GM12878 (cell line): Measurements from ENCODE around the gene ABCA3. TPM values are rescaled to one million over a fixed set of nuclear protein-coding genes. Genes with fewer than 3 reads are reported as not detected.

Experiments used
- ATAC-seq: fragments of 200-7000 bp; cut with Tn5 transposase; 3 replicates; pipeline ENCODE4 v1.9.1; 2020; ENCODE audit warnings: mild to moderate bottlenecking, moderate library complexity
- BruUV-seq: library from RNA; stranded (reverse); fragments of 400-500 nt; replicated peaks from 2 replicates; lab custom pipeline; 2021; lab: Mats Ljungman, UMichigan
- CTCF ChIA-PET: fragments of 300-600 bp; sonication (Branson Sonifier 250); formaldehyde crosslinking; extraction: SDS; loops from one replicate; lab custom pipeline; 2021; ENCODE audit warnings: inconsistent platforms; lab: Yijun Ruan, JAX
- POLR2A ChIA-PET: fragments of 350-600 bp; formaldehyde crosslinking; extraction: SDS; loops from one replicate; lab custom pipeline; 2021; ENCODE audit warnings: inconsistent platforms; lab: Charles Lee
- RAD21 ChIA-PET: fragments of 300-600 bp; sonication (Branson Sonifier 250); formaldehyde crosslinking; loops from one replicate; lab custom pipeline; 2023; ENCODE audit warnings: antibody characterized with exemption; ENCODE audit not compliant: unreplicated experiment; lab: Charles Lee
- SMC1A ChIA-PET: fragments of 300-600 bp; sonication (Branson Sonifier 250); formaldehyde crosslinking; loops from one replicate; lab custom pipeline; 2023; ENCODE audit not compliant: unreplicated experiment, uncharacterized antibody; lab: Charles Lee
- DNase-seq: peaks from one replicate; pipeline ENCODE4 v3.0.0-alpha.2; 2011; ENCODE audit warnings: low read depth, low spot score
- FAIRE-seq: peaks from 3 replicates; lab custom pipeline; 2011; peaks lifted over from hg19 to GRCh38; lab: Jason Lieb, UNC
- H2AFZ ChIP-seq: 2 replicates; pipeline ENCODE4 v1.6.0; 2011; ENCODE audit warnings: low read depth, low read length, control low read depth; ENCODE audit not compliant: control insufficient read depth
- H3K27ac ChIP-seq: 2 replicates; pipeline ENCODE4 v1.5.1; 2011; ENCODE audit warnings: control low read depth; ENCODE audit not compliant: control insufficient read depth, insufficient read depth
- H3K27me3 ChIP-seq, 2 experiments: replicated peaks in 1 of 2; 2 replicates each; pipeline versions ENCODE4 v1.6.0 to v1.6.1; 2011; ENCODE audit warnings: low read length in 1 of 2; ENCODE audit not compliant: control insufficient read depth in 2 of 2, insufficient read depth in 2 of 2
- H3K36me3 ChIP-seq, 2 experiments: 2 replicates each; pipeline ENCODE4 v1.5.1; 2011; ENCODE audit warnings: low read length in 1 of 2; ENCODE audit not compliant: control insufficient read depth in 2 of 2, insufficient read depth in 2 of 2
- H3K4me1 ChIP-seq: 2 replicates; pipeline ENCODE4 v1.6.1; 2011; ENCODE audit warnings: mild to moderate bottlenecking, low read length, moderate library complexity, mixed read lengths; ENCODE audit not compliant: control insufficient read depth, insufficient read depth
- H3K4me2 ChIP-seq: 2 replicates; pipeline ENCODE4 v1.6.0; 2011; ENCODE audit warnings: control low read depth; ENCODE audit not compliant: control insufficient read depth, insufficient read depth
- H3K4me3 ChIP-seq: fragments of 200-600 bp; sonication (generic); 2 replicates; pipeline ENCODE4 v1.5.1; 2016
- H3K79me2 ChIP-seq: 2 replicates; pipeline ENCODE4 v1.6.0; 2011; ENCODE audit warnings: low read length; ENCODE audit not compliant: control insufficient read depth, insufficient read depth
- H3K9ac ChIP-seq: 2 replicates; pipeline ENCODE4 v1.8.0; 2011; ENCODE audit warnings: low read length, control low read depth, mixed read lengths; ENCODE audit not compliant: control insufficient read depth, insufficient read depth
- H3K9me3 ChIP-seq: replicated peaks from 3 replicates; pipeline ENCODE4 v1.5.1; 2011; ENCODE audit warnings: mild to moderate bottlenecking, low read length; ENCODE audit not compliant: control insufficient read depth, insufficient read depth
- H4K20me1 ChIP-seq: 2 replicates; pipeline ENCODE4 v1.6.0; 2011; ENCODE audit not compliant: control insufficient read depth, insufficient read depth
- BCL11A ChIP-seq: IDR thresholded peaks from 2 replicates; pipeline ENCODE4 v1.6.1; 2011; ENCODE audit warnings: low read depth, low read length
- CBX5 ChIP-seq: sonication (generic); IDR thresholded peaks from 2 replicates; pipeline ENCODE4 v1.6.1; 2016; ENCODE audit warnings: low read depth, moderate library complexity, mild to moderate bottlenecking, inconsistent platforms
- EP300 ChIP-seq, 2 experiments: fragments of 150-350 bp in 1 of 2; IDR thresholded peaks; 2 replicates each; pipeline ENCODE4 v1.6.1; 2011 to 2012; ENCODE audit warnings: low read depth in 2 of 2, low read length in 2 of 2, borderline replicate concordance in 1 of 2, improper control_type of control experiment in 1 of 2, inconsistent platforms in 1 of 2; ENCODE audit not compliant: control insufficient read depth in 1 of 2
- ETV6 ChIP-seq, 2 experiments: fragments of 450-650 bp in 1 of 2; IDR thresholded peaks in 1 of 2; conservative IDR thresholded peaks in 1 of 2; 2 replicates each; pipeline ENCODE4 v1.6.1; 2014; ENCODE audit warnings: antibody characterized with exemption in 1 of 2, borderline replicate concordance in 1 of 2, low read depth in 1 of 2, mild to moderate bottlenecking in 1 of 2, moderate library complexity in 1 of 2
- HDGF ChIP-seq: fragments of 450-650 bp; IDR thresholded peaks from 2 replicates; pipeline ENCODE4 v1.6.1; 2016; ENCODE audit warnings: antibody characterized with exemption
- MYC ChIP-seq: IDR thresholded peaks from 2 replicates; pipeline ENCODE4 v1.6.1; 2011; ENCODE audit warnings: mild to moderate bottlenecking, low read length, moderate library complexity, inconsistent platforms; ENCODE audit not compliant: insufficient read depth, insufficient replicate concordance, insufficient read length, severe bottlenecking
- RUNX3 ChIP-seq: IDR thresholded peaks from 2 replicates; pipeline ENCODE4 v1.6.1; 2012; ENCODE audit warnings: low read length, inconsistent platforms
- SKIL ChIP-seq: fragments of 450-650 bp; IDR thresholded peaks from 2 replicates; pipeline ENCODE4 v1.6.1; 2017; ENCODE audit warnings: mild to moderate bottlenecking, low read depth, inconsistent platforms; ENCODE audit not compliant: poor library complexity, severe bottlenecking
- ZBED1 ChIP-seq: IDR thresholded peaks from 2 replicates; pipeline ENCODE4 v1.6.1; 2016; ENCODE audit warnings: borderline replicate concordance
- ZNF687 ChIP-seq: fragments of 450-650 bp; IDR thresholded peaks from 2 replicates; pipeline ENCODE4 v1.6.1; 2017; ENCODE audit warnings: mild to moderate bottlenecking, moderate library complexity
- WGBS: methylation state at CpG from one replicate; pipeline ENCODE4 v1.1.6; 2016; ENCODE audit warnings: low lambda C conversion rate; ENCODE audit not compliant: insufficient replicate concordance, insufficient coverage; ENCODE audit errors: missing lambda C conversion rate; 5-methylcytosine and 5-hydroxymethylcytosine counted together
- in situ Hi-C: fragments of 300-500 bp; cut with MboI; formaldehyde crosslinking; loops from 9 replicates; pipeline ENCODE4 v1.14.3; 2018; ENCODE audit warnings: mixed read lengths
- intact Hi-C: fragments of 100-400 bp; cut with micrococcal nuclease; formaldehyde crosslinking; loops from one replicate; pipeline ENCODE4 v1.14.2; 2022; ENCODE audit not compliant: unreplicated experiment
- polyA plus RNA-seq, 11 experiments: library from polyadenylated mRNA; depleted of rRNA in 4 of 11; unstranded in 6 of 11; stranded (reverse) in 5 of 11; fragments of >200 nt; fragmentation: Nextera tagmentation in 4 of 11; fragmentation: Illumina TruSeq in 1 of 11; extraction: Ambion mirVana in 4 of 11; extraction: Trizol in 1 of 11; gene quantifications; 1 replicate in 1 of 11; 2 replicates in 10 of 11; pipeline versions ENCODE4 v1.2.1 to v1.2.3, GENCODE V29; 2011 to 2016; ENCODE audit warnings: inconsistent platforms in 2 of 11, missing spikeins in 2 of 11, low read depth in 1 of 11
- total RNA-seq, 4 experiments: library from RNA; depleted of rRNA in 3 of 4; stranded (reverse); fragments of >200 nt in 3 of 4; fragmentation: Illumina TruSeq in 1 of 4; extraction: Trizol in 1 of 4; gene quantifications; 2 replicates each; pipeline versions ENCODE4 v1.2.1 to v1.2.3, GENCODE V29; 2013 to 2021
- TF ChIP-seq, protein P1 (sequence below): fragments of 450-650 bp; IDR thresholded peaks from 2 replicates; pipeline ENCODE4 v1.6.1; 2017; ENCODE audit warnings: borderline replicate concordance

ABCA3 gene
- total and polyA plus RNA-seq, 10 of the 15 experiments (the other 5 are each of a cell fraction or from before 2014, with no cell fraction given), result 0.71 to 17.6 (median 6.7) TPM

GRCh38 chr16:2335286-2335895, 5.1 kb downstream of the ABCA3 start:
- intact Hi-C loops, result no loop called here
- ChIA-PET CTCF (no interaction called here), SMC1A (no interaction called here), RAD21 (no interaction called here), POLR2A (no interaction called here)
- Histone ChIP-seq H3K4me1 (peaks cover 3% of the 10 kb centered on the region; the same call in 1 of the 2 replicates), H3K27me3 (no peaks in the 10 kb centered on the region), H3K4me2 (no peak overlapping the region), H3K9ac (no peak overlapping the region), H4K20me1 (no peaks in the 10 kb centered on the region), H3K27ac (no peak overlapping the region), H3K4me3 (no peak overlapping the region), H2AFZ (no peak overlapping the region), H3K9me3 (no peaks in the 10 kb centered on the region), H3K79me2 (peaks cover 5% of the 10 kb centered on the region), H3K36me3 (no peaks in the 10 kb centered on the region)
- 74% methylated on average over 8 of the region's 8 CpGs for WGBS
- FAIRE-seq (no peak), ATAC-seq (peak; percentile 44; the same call in 2 of the 3 replicates), DNase-seq (no peak)
- no TSS peak for BruUV-seq
- in situ Hi-C loops, result loop anchor here (5.0 kb wide), 1 partner anchor 162 kb away; no protein-coding TSS in a partner anchor
- TF ChIP-seq RUNX3, result peak; percentile 51
- no peak for TF ChIP-seq ZBED1
- no peak for TF ChIP-seq SKIL
- no peak for TF ChIP-seq MYC
- no peak for TF ChIP-seq ZNF687
- TF ChIP-seq CBX5, result no peak
- no peak for TF ChIP-seq HDGF
- TF ChIP-seq BCL11A, result peak; percentile 13; the same call in 1 of the 2 replicates
- TF ChIP-seq, protein P1, sequence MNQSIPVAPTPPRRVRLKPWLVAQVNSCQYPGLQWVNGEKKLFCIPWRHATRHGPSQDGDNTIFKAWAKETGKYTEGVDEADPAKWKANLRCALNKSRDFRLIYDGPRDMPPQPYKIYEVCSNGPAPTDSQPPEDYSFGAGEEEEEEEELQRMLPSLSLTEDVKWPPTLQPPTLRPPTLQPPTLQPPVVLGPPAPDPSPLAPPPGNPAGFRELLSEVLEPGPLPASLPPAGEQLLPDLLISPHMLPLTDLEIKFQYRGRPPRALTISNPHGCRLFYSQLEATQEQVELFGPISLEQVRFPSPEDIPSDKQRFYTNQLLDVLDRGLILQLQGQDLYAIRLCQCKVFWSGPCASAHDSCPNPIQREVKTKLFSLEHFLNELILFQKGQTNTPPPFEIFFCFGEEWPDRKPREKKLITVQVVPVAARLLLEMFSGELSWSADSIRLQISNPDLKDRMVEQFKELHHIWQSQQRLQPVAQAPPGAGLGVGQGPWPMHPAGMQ, result no peak
- 0 out of 4 replicates have a peak, but pooled peaks of 1 of the 2 experiments have one; percentile 25 for TF ChIP-seq EP300 (IDR thresholded peaks at IDR 0.05; ENCODE audit: borderline replicate concordance in 1 of 2, control insufficient read depth in 1 of 2, low read depth in 2 of 2, low read length in 2 of 2)
- no peak for TF ChIP-seq ETV6 (conservative IDR thresholded peaks at IDR 0.05 in 1 of 2, IDR thresholded peaks at IDR 0.05 in 1 of 2; ENCODE audit: borderline replicate concordance in 1 of 2, low read depth in 1 of 2)
